Activated CD4-positive, alpha-beta T cell treated with anti-CD3 and anti-CD28 coated beads, Interleukin-2, amount 50 U/mL, for 4 hours (primary cell): ENCODE data around the gene GPR65.

Source experiments
- DNase-seq, 2 experiments: peaks; one replicate each; pipeline ENCODE4 v3.0.0-alpha.2; 2020

Gene GPR65

GRCh38 chr14:88005050-88005481 lies at the start of gene GPR65:
Gene GPR65 (plus strand): TSS chr14:88005135. CDS start chr14:88010848, 5,713 bp downstream.
- DNase-seq = peak; percentile 7 to 8

DNA sequence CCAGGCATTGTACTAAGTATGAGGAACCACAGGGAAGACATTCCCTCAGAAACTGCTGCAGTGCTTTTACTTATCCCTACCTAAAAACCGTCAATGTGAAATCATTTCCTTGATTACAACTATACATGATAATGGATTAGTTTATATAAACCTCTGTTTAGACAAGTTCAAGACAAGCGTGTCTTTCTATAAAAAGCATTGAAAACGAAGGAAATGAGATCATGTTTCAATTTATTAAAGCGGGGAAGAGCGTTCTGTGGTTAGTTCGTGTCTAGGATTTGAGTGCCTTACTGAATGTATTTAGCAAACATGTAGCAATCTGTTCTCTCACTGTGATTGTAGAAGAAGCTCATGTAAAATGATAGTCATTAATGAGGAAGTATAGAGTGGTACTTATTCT lies 49.4 kb upstream of the GPR65 start:
- no peak for DNase-seq

GRCh38 chr14:87960013-87960787 lies 44.7 kb upstream of the GPR65 start:
- DNase-seq = no peak

DNA sequence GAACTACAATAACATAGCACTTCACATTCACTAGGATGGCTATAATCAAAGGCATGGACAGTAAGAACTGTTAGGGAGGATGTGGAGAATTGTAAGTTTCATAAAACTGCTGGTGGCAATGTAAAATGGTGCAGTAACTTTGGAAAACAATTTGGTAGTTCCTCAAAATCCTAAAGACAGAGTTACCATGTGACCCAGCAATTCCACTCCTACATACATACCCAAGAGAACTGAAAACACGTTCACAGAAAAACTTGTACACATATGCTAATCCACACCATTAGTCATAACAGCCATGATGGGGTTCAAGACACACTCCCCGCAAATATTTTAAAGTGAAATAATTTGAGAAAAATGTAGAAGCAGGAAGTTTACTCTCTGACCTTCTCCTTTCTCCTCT lies 43.7 kb upstream of the GPR65 start:
- DNase-seq = no peak

- DNase-seq = no peak
These were observed 38.1 kb upstream of the GPR65 start for GRCh38 chr14:87966816-87967215.

DNA sequence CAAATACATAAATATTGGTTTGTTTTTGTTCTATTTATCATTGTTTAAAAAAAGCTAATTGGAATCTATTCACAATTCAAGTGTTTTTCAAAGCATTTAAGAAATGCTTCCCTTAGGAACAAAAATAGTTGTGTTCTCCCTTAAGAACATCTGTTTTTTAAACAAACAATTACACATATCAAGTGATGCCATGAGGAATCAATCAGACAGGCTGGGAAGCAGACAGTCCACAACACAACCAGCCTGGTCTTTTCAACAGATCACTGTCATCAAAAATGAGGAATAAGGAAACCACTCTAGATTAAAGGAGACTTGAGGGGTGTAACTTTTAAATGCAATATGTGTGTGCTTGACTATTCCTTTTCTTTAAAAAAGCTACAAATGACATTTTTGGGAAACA lies 37.4 kb upstream of the GPR65 start:
- no peak for DNase-seq

GRCh38 chr14:87971010-87971409 lies 33.9 kb upstream of the GPR65 start:
- no peak for DNase-seq

GRCh38 chr14:87975636-87976035 lies 29.3 kb upstream of the GPR65 start:
- DNase-seq = no peak

- DNase-seq = no peak
These were observed 25.2 kb upstream of the GPR65 start for GRCh38 chr14:87979689-87980088.

DNA sequence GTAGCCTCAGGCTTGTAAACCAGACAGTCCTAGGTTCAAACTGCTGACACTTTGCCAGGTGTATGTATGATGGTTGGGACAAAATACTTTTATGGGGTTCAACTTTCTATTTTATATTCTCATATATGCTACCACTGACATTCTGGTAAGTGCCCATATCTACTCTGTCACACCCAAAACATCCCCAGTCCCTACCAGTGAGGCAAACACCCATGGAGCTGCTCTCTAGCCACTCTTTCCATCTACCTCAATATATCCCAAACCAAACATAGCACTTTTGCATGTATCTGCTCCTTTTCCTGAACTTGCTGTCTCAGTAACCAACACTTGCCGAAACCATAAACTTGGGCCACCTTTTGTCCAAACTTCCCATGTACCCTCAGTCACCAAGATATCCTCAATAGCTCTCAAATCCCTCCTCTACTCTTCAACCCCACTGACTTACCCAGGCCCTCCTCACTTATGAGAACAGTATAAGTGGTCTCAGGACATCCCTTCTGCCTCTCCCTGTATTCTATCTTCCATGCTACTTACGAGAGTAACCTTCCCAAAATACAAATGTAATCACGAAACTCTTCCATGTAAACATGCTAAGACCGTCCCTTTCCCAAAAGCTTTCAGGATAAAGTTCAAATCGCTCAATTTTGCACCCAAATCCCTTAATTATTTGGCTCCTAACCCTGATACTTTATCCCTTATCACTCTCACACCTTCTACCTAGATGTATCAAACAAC lies 15.5 kb upstream of the GPR65 start:
- no peak for DNase-seq

GRCh38 chr14:87989956-87990299 lies 15.0 kb upstream of the GPR65 start:
- DNase-seq = no peak

- DNase-seq = no peak
These were observed 14.3 kb upstream of the GPR65 start for GRCh38 chr14:87990682-87991081.

- DNase-seq = no peak
These were observed 12.6 kb upstream of the GPR65 start for GRCh38 chr14:87992346-87992717.

DNA sequence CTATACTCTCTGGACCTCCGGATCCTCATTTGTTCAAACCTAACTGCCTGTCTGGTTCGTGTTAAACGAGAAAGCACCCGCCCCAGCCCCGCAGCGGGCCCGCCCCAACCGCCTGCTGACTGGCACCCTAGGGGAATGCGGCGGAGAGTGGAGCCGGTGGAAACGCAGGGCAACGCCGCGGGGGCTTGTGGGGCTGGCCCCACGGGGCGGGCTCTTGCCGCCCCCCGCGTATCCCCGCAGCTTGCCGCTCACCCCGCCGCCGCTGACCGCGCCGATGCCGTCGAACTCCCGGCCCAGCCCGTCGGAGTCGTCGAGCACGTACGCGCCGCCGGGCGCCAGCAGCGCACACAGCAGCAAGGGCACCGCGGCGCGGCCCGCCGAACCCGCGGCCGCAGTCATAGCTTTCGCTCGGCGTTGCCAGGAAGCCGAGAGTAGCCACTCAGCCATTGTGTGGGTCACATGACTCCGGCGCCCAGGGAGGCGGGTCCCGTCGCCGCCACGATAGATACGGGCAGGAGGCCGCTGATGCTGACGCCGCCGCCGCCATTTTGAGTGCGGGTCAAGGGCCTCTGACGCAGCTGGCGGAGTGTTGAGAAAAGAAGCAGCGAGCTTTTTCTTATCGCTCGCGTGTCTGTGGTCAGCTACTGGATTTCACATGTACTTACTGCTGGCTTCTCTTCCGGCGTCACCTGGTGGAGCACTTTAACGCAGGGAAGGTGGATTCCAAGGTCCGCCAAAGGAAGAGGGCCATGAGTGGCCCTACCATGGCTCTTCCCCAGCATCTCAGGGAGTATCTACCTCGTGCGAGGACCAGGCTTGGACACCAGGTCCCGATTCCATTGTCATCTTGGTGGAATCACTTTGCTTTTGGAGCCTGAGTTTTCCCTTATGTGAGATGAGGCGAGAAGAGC lies 12.0 kb upstream of the GPR65 start, which contains the start of gene GALC:
GALC (minus strand) TSS at position 465 of the 911 bp plus-strand sequence; CDS start at position 447, 18 bp downstream.
- peak; percentile 93 to 94 for DNase-seq

GRCh38 chr14:87994974-87995373 lies 10.0 kb upstream of the GPR65 start:
- no peak for DNase-seq

DNA sequence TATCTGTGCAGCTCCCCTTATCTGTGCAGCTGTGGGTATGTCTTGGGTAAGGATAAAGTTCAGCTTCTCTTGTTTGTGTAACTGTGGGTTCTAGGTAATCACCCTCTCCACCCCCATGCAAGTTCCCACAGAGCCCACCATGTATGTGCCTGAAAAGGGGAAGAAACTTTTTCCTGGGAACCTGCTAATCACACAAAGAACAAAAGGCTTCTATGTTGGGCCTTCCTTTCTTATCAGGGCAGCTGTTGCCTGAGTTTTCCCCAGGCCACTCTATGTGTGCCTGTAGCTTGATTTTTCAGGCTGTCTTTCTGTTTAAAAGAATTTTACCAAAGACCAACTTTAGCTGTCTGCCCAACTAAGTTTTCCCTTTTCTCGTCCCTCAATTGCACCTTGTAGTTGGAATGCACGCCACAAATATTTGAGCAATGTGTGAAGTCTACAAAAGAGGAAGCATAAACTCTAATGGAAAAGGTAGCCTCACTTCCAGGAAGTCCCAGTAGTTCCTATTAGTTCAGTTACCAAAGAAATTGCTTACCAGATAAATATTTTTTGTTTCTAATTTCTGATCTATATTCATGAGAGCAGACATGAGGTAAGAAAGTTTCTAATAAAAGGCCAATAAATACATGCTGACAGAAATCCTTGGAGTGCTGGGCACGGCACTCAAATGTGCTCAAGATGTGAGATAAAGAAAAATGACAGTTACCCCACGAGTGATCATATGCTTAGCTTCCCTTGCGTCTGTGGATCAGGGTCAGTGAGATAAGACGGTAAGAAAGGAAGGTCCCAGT lies 9.2 kb upstream of the GPR65 start:
- no peak for DNase-seq

DNA sequence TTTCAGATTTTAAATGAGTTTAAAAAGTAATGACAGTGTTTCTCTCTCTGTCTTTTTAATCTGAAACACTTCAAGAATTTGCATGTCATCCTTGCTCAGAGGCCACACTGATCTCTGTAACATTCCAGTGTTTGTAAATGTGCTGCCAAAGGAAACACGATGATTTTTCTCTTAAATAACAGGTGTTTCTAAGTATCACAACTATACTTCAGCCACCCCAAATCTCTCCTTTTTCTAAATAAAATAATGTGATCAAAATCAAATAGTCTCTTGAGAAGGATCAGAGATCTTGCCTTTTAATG lies 8.7 kb upstream of the GPR65 start:
- no peak for DNase-seq

DNA sequence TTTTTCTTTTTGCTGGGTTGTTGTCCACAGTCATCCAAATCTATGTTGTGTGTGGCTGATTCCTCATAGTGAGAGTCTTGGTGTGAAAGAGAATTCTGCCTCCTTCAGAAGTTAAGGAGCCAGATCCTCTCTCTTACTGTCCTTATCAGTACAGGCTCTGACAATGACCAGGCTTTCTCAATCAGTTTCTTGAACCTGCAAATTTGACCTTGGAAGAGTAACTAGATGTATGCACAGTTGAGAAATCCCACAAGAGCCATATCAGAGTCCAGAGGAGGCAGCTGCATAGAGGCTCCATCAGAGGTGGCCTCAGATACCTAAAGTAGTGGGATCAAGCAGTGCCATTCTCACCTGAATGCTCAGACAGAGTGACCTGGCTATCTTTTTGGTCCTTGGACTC lies 6.5 kb upstream of the GPR65 start:
- no peak for DNase-seq

GRCh38 chr14:87999277-87999676 lies 5.7 kb upstream of the GPR65 start:
- no peak for DNase-seq

- no peak for DNase-seq
These were observed 2.4 kb upstream of the GPR65 start for GRCh38 chr14:88002421-88003075.

- DNase-seq = no peak
These were observed 1.5 kb upstream of the GPR65 start for GRCh38 chr14:88003425-88003824.

DNA sequence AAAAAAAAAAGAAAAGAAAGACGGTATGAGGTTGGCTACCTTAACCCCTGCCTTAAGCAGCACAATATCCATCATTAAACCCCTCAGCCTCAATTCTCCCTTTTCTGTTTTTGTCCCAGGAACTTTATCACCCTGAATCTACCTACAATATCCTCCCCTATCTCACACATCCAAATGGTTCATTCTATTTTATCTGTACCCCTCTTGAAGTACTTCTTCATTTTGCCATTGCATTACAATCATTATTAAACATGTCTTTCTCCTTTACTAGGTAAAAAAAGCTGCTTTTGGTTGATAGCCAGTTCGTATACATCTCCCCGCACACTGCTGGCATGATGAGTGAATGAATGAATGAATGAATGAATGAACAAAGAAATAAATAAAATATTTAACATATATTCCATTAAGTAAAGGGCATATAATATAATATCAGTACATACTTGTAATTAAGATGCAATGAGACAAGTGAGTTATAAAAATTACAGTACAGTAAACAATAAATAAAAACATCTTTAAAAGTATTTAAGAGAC lies 364 bp upstream of the GPR65 start:
- no peak for DNase-seq
